ACC112 (cell line): ENCODE results near the gene NCAM1.

Experiments used
- H2AFZ ChIP-seq: fragments of 200-600 bp; sonication (generic); one replicate; pipeline ENCODE4 v1.6.0; 2017; ENCODE audit warnings: antibody characterized with exemption, low read length; ENCODE audit not compliant: unreplicated experiment
- H3K27ac ChIP-seq: fragments of 200-600 bp; sonication (generic); 2 replicates; pipeline ENCODE4 v1.5.1; 2014; ENCODE audit warnings: low read depth, mild to moderate bottlenecking, antibody characterized with exemption, low read length, moderate library complexity
- H3K27me3 ChIP-seq: fragments of 200-600 bp; sonication (generic); 2 replicates; pipeline ENCODE4 v1.6.1; 2014; ENCODE audit warnings: mild to moderate bottlenecking, antibody characterized with exemption, low read length, moderate library complexity, mixed read lengths; ENCODE audit not compliant: insufficient read depth
- H3K36me3 ChIP-seq: fragments of 200-600 bp; sonication (generic); 2 replicates; pipeline ENCODE4 v1.6.1; 2016; ENCODE audit warnings: mild to moderate bottlenecking, antibody characterized with exemption, low read length, moderate library complexity, mixed read lengths; ENCODE audit not compliant: insufficient read depth
- H3K4me1 ChIP-seq: fragments of 200-600 bp; sonication (generic); one replicate; pipeline ENCODE4 v1.6.1; 2016; ENCODE audit warnings: low read length, mixed read lengths; ENCODE audit not compliant: insufficient read depth, unreplicated experiment, control insufficient read depth
- H3K4me3 ChIP-seq: fragments of 200-600 bp; sonication (generic); 2 replicates; pipeline ENCODE4 v1.5.1; 2014; ENCODE audit warnings: mild to moderate bottlenecking, low read depth, low read length
- H3K79me2 ChIP-seq: fragments of 200-600 bp; sonication (generic); one replicate; pipeline ENCODE4 v1.6.0; 2016; ENCODE audit warnings: low read length; ENCODE audit not compliant: control insufficient read depth, unreplicated experiment, insufficient read depth

NCAM1 gene

GRCh38 chr11:113314065-113314388 lies 352.8 kb downstream of the NCAM1 start:
- no peaks in the 10 kb centered on the region for H3K27me3 ChIP-seq
- peak overlapping the region; percentile 94 for H2AFZ ChIP-seq
- no peak overlapping the region for H3K27ac ChIP-seq
- peak overlapping the region; percentile 92 for H3K4me3 ChIP-seq
- no peaks in the 10 kb centered on the region for H3K79me2 ChIP-seq
- H3K4me1 ChIP-seq = peaks cover 11% of the 10 kb centered on the region
- 0 out of 2 replicates have a peak, but pooled peaks cover 3% of the 10 kb centered on the region for H3K36me3 ChIP-seq

- Histone ChIP-seq H3K4me3 (peak within 1 kb of the TSS; percentile 92), H3K27ac (peak within 1 kb of the TSS; percentile 44; the same call in 1 of the 2 replicates), H3K4me1 (peaks cover 11% of the 10 kb centered on the region), H3K79me2 (no peaks in the 10 kb centered on the region), H2AFZ (peak within 1 kb of the TSS; percentile 95), H3K36me3 (0 out of 2 replicates have a peak, but pooled peaks cover 3% of the 10 kb centered on the region), H3K27me3 (no peaks in the 10 kb centered on the region)
Measured at GRCh38 chr11:113314389-113315301, 353.4 kb downstream of the NCAM1 start, which contains the start of gene TTC12. TTC12 (plus strand) TSS chr11:113314583; CDS start chr11:113316258, 1,675 bp downstream.

DNA sequence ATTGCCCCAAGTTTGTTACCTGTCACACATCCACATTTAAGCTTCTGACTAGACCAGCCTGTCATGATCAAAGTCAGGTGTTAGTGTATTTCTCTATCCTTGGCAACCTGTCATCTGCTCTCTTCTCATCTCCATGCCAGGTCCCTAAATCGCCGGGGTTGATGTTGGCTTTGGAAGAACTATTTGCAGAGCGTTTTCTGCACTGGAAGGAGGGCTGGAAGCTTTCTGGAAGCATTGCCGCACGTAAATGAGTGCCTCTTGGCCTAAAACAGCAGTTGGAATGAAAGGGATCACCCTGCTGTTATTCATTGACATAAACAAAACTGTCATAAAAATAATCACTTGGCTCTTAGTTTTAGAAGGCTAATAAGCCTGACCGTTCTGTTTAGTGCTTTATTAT lies 354.6 kb downstream of the NCAM1 start:
- Histone ChIP-seq H3K27ac (no peak overlapping the region), H2AFZ (no peak overlapping the region), H3K4me1 (peaks cover 11% of the 10 kb centered on the region), H3K27me3 (no peaks in the 10 kb centered on the region), H3K4me3 (peak overlapping the region; percentile 92; the same call in 1 of the 2 replicates), H3K36me3 (0 out of 2 replicates have a peak, but pooled peaks cover 3% of the 10 kb centered on the region), H3K79me2 (no peaks in the 10 kb centered on the region)

DNA sequence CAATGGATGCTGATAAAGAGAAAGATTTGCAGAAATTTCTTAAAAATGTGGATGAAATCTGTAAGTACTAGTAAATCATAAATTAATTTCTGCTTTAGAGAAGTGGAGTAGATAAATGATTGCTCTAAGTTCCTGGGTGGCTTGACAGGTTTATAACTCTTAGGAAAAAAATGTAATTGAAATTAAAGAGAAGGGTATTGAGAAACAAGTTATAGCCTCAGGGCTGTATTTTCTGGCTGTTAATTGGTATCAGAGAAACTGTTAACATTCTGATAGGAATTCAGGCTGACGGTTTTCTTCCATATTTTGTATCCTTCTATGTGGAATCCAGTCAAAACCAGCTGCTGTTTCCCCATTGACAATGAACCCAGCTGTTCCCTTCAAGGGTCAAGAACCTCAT lies 355.0 kb downstream of the NCAM1 start:
- H3K4me1 ChIP-seq = peaks cover 11% of the 10 kb centered on the region
- no peak overlapping the region for H2AFZ ChIP-seq
- H3K4me3 ChIP-seq = no peak overlapping the region
- 0 out of 2 replicates have a peak, but pooled peaks cover 3% of the 10 kb centered on the region for H3K36me3 ChIP-seq
- no peak overlapping the region for H3K27ac ChIP-seq
- no peaks in the 10 kb centered on the region for H3K79me2 ChIP-seq
- no peaks in the 10 kb centered on the region for H3K27me3 ChIP-seq

GRCh38 chr11:113317339-113317738 lies 356.1 kb downstream of the NCAM1 start:
- Histone ChIP-seq H3K4me1 (peaks cover 11% of the 10 kb centered on the region), H3K36me3 (0 out of 2 replicates have a peak, but pooled peaks cover 3% of the 10 kb centered on the region), H2AFZ (no peak overlapping the region), H3K27ac (no peak overlapping the region), H3K4me3 (no peak overlapping the region), H3K79me2 (no peaks in the 10 kb centered on the region), H3K27me3 (no peaks in the 10 kb centered on the region)

DNA sequence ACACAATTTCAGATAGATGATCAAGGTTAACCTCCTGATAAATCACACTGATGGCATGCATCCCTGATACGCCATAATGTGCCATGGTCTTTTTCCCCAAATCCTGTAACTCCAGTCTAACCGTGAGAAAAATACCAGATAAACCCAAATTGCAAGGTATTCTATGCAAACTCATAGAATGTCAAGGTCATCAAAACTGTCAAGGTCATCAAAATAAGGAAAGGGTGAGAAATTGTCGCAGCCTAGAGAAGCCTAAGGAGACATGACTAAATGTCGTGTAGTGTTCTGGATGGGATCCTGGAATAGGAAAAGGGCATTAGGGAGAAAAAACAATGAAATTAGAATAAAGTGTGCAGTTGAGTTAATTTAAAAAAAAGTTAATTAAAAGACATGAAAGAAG lies 357.9 kb downstream of the NCAM1 start:
- H2AFZ ChIP-seq = no peak overlapping the region
- no peak overlapping the region for H3K27ac ChIP-seq
- no peaks in the 10 kb centered on the region for H3K27me3 ChIP-seq
- 0 out of 2 replicates have a peak, but pooled peaks cover 3% of the 10 kb centered on the region for H3K36me3 ChIP-seq
- peaks cover 4% of the 10 kb centered on the region for H3K4me1 ChIP-seq
- H3K4me3 ChIP-seq = no peak overlapping the region
- no peaks in the 10 kb centered on the region for H3K79me2 ChIP-seq

GRCh38 chr11:113322158-113322557 lies 360.9 kb downstream of the NCAM1 start:
- H3K4me3 ChIP-seq = no peak overlapping the region
- H3K27me3 ChIP-seq = no peaks in the 10 kb centered on the region
- no peaks in the 10 kb centered on the region for H3K4me1 ChIP-seq
- H2AFZ ChIP-seq = no peak overlapping the region
- no peak overlapping the region for H3K27ac ChIP-seq
- no peaks in the 10 kb centered on the region for H3K79me2 ChIP-seq
- 0 out of 2 replicates have a peak, but pooled peaks cover 3% of the 10 kb centered on the region for H3K36me3 ChIP-seq

GRCh38 chr11:113324250-113324649 lies 363.0 kb downstream of the NCAM1 start:
- Histone ChIP-seq H3K4me1 (no peaks in the 10 kb centered on the region), H3K4me3 (no peak overlapping the region), H3K27ac (no peak overlapping the region)

More at GRCh38 chr11:113324250-113324649, 363.0 kb downstream of the NCAM1 start:
- no peak overlapping the region for H2AFZ ChIP-seq
- no peaks in the 10 kb centered on the region for H3K27me3 ChIP-seq
- no peaks in the 10 kb centered on the region for H3K79me2 ChIP-seq
- H3K36me3 ChIP-seq = no peaks in the 10 kb centered on the region
